SW480 (cell line): Measurements from ENCODE around the gene ODAM.
"Not testable (repeated sequence)": the region's sequence is repeated elsewhere in the genome, so short reads cannot be mapped to it uniquely, and the experiment has no call there.

Experiments used
- DNase-seq: peaks from one replicate; pipeline ENCODE4 v3.0.0-alpha.2; 2016; ENCODE audit warnings: low spot score

The ODAM gene

GRCh38 chr4:70195425-70195824 lies at the start of gene ODAM:
TSS of gene ODAM (plus strand) at chr4:70195725. CDS start at chr4:70196544, 819 bp downstream.
- no peak for DNase-seq

- no peak for DNase-seq
Measured at GRCh38 chr4:70151271-70151670, 44.3 kb upstream of the ODAM start.

GRCh38 chr4:70152088-70152487 lies 43.4 kb upstream of the ODAM start:
- DNase-seq = no peak

GRCh38 chr4:70153937-70154336 lies 41.6 kb upstream of the ODAM start, which contains the start of gene PRR27:
TSS of gene PRR27 (plus strand) at chr4:70154237. CDS start at chr4:70154376, 139 bp downstream.
- DNase-seq = no peak

- no peak for DNase-seq
Measured at GRCh38 chr4:70158576-70158975, 36.9 kb upstream of the ODAM start.

GRCh38 chr4:70177090-70177489 lies 18.4 kb upstream of the ODAM start:
- no peak for DNase-seq

GRCh38 chr4:70178075-70178660 lies 17.4 kb upstream of the ODAM start:
- DNase-seq = no peak

- DNase-seq = no peak
Measured at GRCh38 chr4:70179811-70180210, 15.7 kb upstream of the ODAM start.

- no peak for DNase-seq
Measured at GRCh38 chr4:70181864-70182263, 13.7 kb upstream of the ODAM start.

- no peak for DNase-seq
Measured at GRCh38 chr4:70182517-70183167, 12.9 kb upstream of the ODAM start.

GRCh38 chr4:70183168-70183939 lies 12.2 kb upstream of the ODAM start:
- DNase-seq = peak; percentile 14

- no peak for DNase-seq
Measured at GRCh38 chr4:70183940-70184246, 11.6 kb upstream of the ODAM start.

- no peak for DNase-seq
Measured at GRCh38 chr4:70187216-70187615, 8.3 kb upstream of the ODAM start.

GRCh38 chr4:70190579-70190978 lies 4.9 kb upstream of the ODAM start:
- DNase-seq = no peak

GRCh38 chr4:70191647-70192046 lies 3.9 kb upstream of the ODAM start:
- no peak for DNase-seq

- DNase-seq = no peak
Measured at GRCh38 chr4:70192895-70193294, 2.6 kb upstream of the ODAM start.

GRCh38 chr4:70196857-70197256 lies 1.3 kb downstream of the ODAM start:
- no peak for DNase-seq

- no peak for DNase-seq
Measured at GRCh38 chr4:70197842-70198241, 2.3 kb downstream of the ODAM start.

- no peak for DNase-seq
Measured at GRCh38 chr4:70203601-70204000, 8.1 kb downstream of the ODAM start.

GRCh38 chr4:70212752-70213151 lies 17.2 kb downstream of the ODAM start:
- not testable (repeated sequence) for DNase-seq

- DNase-seq = not testable (repeated sequence)
Measured at GRCh38 chr4:70216109-70216508, 20.6 kb downstream of the ODAM start.

GRCh38 chr4:70216550-70216949 lies 21.0 kb downstream of the ODAM start:
- not testable (repeated sequence) for DNase-seq

GRCh38 chr4:70221389-70221788 lies 25.9 kb downstream of the ODAM start:
- DNase-seq = not testable (repeated sequence)
